ENCODE results near the gene RNGTT. TPM values are rescaled to one million over a fixed set of nuclear protein-coding genes. Genes with fewer than 3 reads are reported as not detected.

The RNGTT gene
- total RNA-seq, 1 experiment from 2014 or later, result 15.7 TPM

DNA sequence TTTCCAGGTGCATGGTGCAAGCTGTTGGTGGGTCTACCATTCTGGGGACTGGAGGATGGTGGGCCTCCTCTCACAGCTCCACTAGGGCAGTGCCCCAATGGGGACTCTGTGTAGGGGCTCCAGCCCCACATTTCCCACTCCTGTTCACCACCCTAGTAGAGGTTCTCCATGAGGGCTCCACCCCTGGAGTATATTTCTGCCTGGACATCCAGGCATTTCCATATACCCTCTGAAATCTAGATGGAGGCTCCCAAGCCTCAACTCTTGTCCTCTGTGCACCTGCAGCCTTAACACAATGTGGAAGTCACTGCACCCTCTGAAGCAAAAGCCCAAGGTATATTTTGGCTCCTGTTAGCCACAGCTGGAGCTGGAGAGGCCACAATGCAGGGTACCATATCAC, 393.5 kb downstream of the RNGTT start:
- Histone ChIP-seq H3K9ac (ENCODE audit: low read length) (no peak overlapping the region), H3K27me3 (ENCODE audit: low read length) (no peaks in the 10 kb centered on the region), H3F3A (ENCODE audit: low read length, unreplicated experiment) (no peaks in the 10 kb centered on the region), H3K4me2 (ENCODE audit: low read length) (no peak overlapping the region), H3K27ac (ENCODE audit: low read length) (no peak overlapping the region), H4K20me1 (ENCODE audit: low read length) (no peaks in the 10 kb centered on the region), H3K36me3 (ENCODE audit: low read depth, low read length) (no peaks in the 10 kb centered on the region), H3K4me3 (ENCODE audit: low read length) (no peak overlapping the region), H3K9me3 (ENCODE audit: low read length) (no peaks in the 10 kb centered on the region), H3K79me2 (ENCODE audit: low read length) (no peaks in the 10 kb centered on the region), H3K9me2 (replicated peaks; ENCODE audit: low read length) (no peaks in the 10 kb centered on the region), H3K4me1 (ENCODE audit: insufficient read depth, low read length) (no peaks in the 10 kb centered on the region), H2AFZ (ENCODE audit: low read length) (no peak overlapping the region)
- ATAC-seq, result no peak
- intact Hi-C loops (cut with micrococcal nuclease), result no loop called here
- POLR2A ChIA-PET (ENCODE audit: unreplicated experiment), result no interaction called here
- TF ChIP-seq EZH2 (IDR thresholded peaks at IDR 0.05; ENCODE audit: low read length, unreplicated experiment), result no peak
- TF ChIP-seq EZH2phosphoT487 (IDR thresholded peaks at IDR 0.05; ENCODE audit: borderline replicate concordance, low read length), result no peak
- TF ChIP-seq, protein P1, sequence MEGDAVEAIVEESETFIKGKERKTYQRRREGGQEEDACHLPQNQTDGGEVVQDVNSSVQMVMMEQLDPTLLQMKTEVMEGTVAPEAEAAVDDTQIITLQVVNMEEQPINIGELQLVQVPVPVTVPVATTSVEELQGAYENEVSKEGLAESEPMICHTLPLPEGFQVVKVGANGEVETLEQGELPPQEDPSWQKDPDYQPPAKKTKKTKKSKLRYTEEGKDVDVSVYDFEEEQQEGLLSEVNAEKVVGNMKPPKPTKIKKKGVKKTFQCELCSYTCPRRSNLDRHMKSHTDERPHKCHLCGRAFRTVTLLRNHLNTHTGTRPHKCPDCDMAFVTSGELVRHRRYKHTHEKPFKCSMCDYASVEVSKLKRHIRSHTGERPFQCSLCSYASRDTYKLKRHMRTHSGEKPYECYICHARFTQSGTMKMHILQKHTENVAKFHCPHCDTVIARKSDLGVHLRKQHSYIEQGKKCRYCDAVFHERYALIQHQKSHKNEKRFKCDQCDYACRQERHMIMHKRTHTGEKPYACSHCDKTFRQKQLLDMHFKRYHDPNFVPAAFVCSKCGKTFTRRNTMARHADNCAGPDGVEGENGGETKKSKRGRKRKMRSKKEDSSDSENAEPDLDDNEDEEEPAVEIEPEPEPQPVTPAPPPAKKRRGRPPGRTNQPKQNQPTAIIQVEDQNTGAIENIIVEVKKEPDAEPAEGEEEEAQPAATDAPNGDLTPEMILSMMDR (conservative IDR thresholded peaks at IDR 0.05; ENCODE audit: low read depth, low read length), result no peak
- no TSS peak for BruUV-seq (replicated peaks)
- CTCF ChIA-PET, result no interaction called here
- no peak for DNase-seq

DNA sequence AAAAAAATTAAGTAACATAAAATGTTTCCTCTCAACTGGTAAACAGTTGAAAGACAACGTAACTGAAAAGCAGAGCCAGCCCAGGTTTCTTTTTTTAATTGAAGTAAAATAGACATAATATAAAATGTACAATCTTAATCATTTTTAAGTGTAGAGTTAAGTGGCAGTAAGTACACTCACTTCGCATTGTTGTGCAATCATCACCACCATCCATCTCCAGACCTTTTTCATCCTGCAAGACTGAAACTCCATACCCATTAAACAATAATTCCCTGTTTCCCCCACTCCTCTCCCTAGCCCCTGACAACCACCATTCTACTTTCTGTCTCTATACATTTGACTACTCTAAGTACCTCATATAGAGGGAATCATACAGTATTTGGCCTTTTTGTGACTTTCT, 395.7 kb downstream of the RNGTT start:
- no peaks in the 10 kb centered on the region for H3K9me2 ChIP-seq (replicated peaks; ENCODE audit: low read length)
- H3K9ac ChIP-seq (ENCODE audit: low read length), result no peak overlapping the region
- H3K4me1 ChIP-seq (ENCODE audit: insufficient read depth, low read length), result no peaks in the 10 kb centered on the region
- no peak for DNase-seq
- H3K79me2 ChIP-seq (ENCODE audit: low read length), result no peaks in the 10 kb centered on the region
- no peaks in the 10 kb centered on the region for H3K27me3 ChIP-seq (ENCODE audit: low read length)
- H3K4me3 ChIP-seq (ENCODE audit: low read length), result no peak overlapping the region
- no peaks in the 10 kb centered on the region for H3K9me3 ChIP-seq (ENCODE audit: low read length)
- H4K20me1 ChIP-seq (ENCODE audit: low read length), result no peaks in the 10 kb centered on the region
- ChIA-PET CTCF (no interaction called here), POLR2A (ENCODE audit: unreplicated experiment) (no interaction called here)
- TF ChIP-seq, protein P1 (conservative IDR thresholded peaks at IDR 0.05; ENCODE audit: low read depth, low read length), result no peak
- TF ChIP-seq EZH2 (IDR thresholded peaks at IDR 0.05; ENCODE audit: low read length, unreplicated experiment) (no peak), EZH2phosphoT487 (IDR thresholded peaks at IDR 0.05; ENCODE audit: borderline replicate concordance, low read length) (no peak)
- H3F3A ChIP-seq (ENCODE audit: low read length, unreplicated experiment), result no peaks in the 10 kb centered on the region
- no peak overlapping the region for H3K27ac ChIP-seq (ENCODE audit: low read length)
- no peaks in the 10 kb centered on the region for H3K36me3 ChIP-seq (ENCODE audit: low read depth, low read length)
- no peak for ATAC-seq
- H2AFZ ChIP-seq (ENCODE audit: low read length), result no peak overlapping the region
- intact Hi-C loops (cut with micrococcal nuclease), result no loop called here
- no peak overlapping the region for H3K4me2 ChIP-seq (ENCODE audit: low read length)
- BruUV-seq (replicated peaks), result no TSS peak

DNA sequence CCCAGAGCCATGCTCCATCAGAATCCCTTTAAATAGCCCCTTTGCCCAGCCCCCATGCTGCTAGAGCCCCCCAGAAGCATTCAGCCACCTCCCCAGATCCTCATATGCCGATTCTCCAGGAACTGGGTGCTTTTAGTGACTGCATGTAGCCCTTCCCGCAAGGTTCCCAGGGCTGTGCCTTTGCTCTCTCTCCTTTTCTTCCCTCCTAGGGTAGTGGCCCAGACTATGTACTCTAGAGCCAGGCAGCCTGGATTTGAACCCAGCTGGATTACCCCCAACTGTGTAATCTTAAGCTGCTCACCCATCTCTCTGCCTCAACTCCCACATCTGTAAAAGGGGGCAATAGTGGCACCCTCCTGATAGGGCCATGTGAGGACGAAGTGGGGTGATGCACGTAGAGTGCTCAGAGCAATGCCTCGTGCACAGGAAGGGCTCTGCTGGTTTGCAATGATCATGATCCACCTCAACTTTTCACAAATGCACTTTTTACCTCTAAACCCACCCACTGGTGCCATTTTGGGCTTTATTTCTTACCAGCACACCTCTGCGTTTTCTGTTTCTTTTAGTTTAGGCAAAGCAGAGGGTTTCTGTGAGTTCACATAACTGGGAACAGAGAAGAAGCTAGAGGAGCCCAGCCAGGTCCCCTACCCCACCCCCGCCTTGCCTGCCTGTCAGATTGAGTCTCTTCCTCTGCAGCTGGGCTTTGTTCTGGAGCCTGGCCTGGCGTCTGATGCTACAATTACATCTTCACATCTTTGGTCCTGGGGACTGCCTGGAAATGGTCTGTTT, 396.5 kb downstream of the RNGTT start:
- BruUV-seq (replicated peaks), result no TSS peak
- Histone ChIP-seq H3K9ac (ENCODE audit: low read length) (no peak overlapping the region), H3K9me3 (ENCODE audit: low read length) (no peaks in the 10 kb centered on the region), H3K4me3 (ENCODE audit: low read length) (no peak overlapping the region), H3K27me3 (ENCODE audit: low read length) (no peaks in the 10 kb centered on the region), H3K9me2 (replicated peaks; ENCODE audit: low read length) (no peaks in the 10 kb centered on the region), H3K4me2 (ENCODE audit: low read length) (no peak overlapping the region), H3K27ac (ENCODE audit: low read length) (no peak overlapping the region), H4K20me1 (ENCODE audit: low read length) (no peaks in the 10 kb centered on the region), H3K36me3 (ENCODE audit: low read depth, low read length) (no peaks in the 10 kb centered on the region), H2AFZ (ENCODE audit: low read length) (no peak overlapping the region), H3K4me1 (ENCODE audit: insufficient read depth, low read length) (no peaks in the 10 kb centered on the region), H3K79me2 (ENCODE audit: low read length) (no peaks in the 10 kb centered on the region), H3F3A (ENCODE audit: low read length, unreplicated experiment) (no peaks in the 10 kb centered on the region)
- DNase-seq (no peak), ATAC-seq (no peak)
- intact Hi-C loops (cut with micrococcal nuclease), result no loop called here
- ChIA-PET CTCF (no interaction called here), POLR2A (ENCODE audit: unreplicated experiment) (no interaction called here)
- TF ChIP-seq EZH2phosphoT487 (IDR thresholded peaks at IDR 0.05; ENCODE audit: borderline replicate concordance, low read length), result no peak
- TF ChIP-seq, protein P1 (conservative IDR thresholded peaks at IDR 0.05; ENCODE audit: low read depth, low read length), result no peak

Data from PC-3 (cell line).